Breast epithelium (tissue), 3 donors: ENCODE results near the gene CFAP46.

Experiments used
- POLR2A ChIP-seq: fragments of 450-650 bp; IDR thresholded peaks from one replicate; pipeline ENCODE4 v1.6.1; 2016; ENCODE audit warnings: antibody characterized with exemption, mild to moderate bottlenecking, moderate library complexity
- POLR2AphosphoS5 ChIP-seq, 3 donors: sonication (generic); formaldehyde crosslinking; IDR thresholded peaks; one replicate each; pipeline ENCODE4 v1.6.1; 2017; ENCODE audit warnings: antibody characterized with exemption in 3 of 3
- TF ChIP-seq, protein P1 (sequence below), 3 donors: fragments of 450-650 bp; IDR thresholded peaks; one replicate each; pipeline ENCODE4 v1.5.1; 2016 to 2017; ENCODE audit warnings: antibody characterized with exemption in 3 of 3, mild to moderate bottlenecking in 3 of 3, moderate library complexity in 3 of 3

DNA sequence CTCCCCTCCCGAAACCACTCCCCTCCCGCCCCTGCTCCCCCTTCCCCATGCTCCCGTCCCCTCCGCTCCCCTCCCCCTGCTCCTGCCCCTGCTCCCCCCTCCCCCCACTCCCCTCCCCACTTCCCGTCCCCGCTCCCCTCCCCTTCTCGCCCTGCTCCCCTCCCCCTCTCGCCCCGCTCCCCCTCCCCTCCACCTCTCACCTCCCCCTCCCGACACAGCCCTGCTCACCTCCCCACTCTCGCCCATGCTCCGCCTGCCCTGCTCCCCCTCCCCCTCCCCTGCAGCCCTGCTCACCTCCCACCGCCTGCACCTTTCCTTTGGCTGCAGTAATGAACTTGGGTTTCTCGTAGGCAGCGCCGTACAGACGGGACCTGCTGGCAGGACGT lies 106.5 kb downstream of the CFAP46 start:
- TF ChIP-seq POLR2AphosphoS5 (IDR thresholded peaks at IDR 0.05) = no peak
- TF ChIP-seq, protein P1, sequence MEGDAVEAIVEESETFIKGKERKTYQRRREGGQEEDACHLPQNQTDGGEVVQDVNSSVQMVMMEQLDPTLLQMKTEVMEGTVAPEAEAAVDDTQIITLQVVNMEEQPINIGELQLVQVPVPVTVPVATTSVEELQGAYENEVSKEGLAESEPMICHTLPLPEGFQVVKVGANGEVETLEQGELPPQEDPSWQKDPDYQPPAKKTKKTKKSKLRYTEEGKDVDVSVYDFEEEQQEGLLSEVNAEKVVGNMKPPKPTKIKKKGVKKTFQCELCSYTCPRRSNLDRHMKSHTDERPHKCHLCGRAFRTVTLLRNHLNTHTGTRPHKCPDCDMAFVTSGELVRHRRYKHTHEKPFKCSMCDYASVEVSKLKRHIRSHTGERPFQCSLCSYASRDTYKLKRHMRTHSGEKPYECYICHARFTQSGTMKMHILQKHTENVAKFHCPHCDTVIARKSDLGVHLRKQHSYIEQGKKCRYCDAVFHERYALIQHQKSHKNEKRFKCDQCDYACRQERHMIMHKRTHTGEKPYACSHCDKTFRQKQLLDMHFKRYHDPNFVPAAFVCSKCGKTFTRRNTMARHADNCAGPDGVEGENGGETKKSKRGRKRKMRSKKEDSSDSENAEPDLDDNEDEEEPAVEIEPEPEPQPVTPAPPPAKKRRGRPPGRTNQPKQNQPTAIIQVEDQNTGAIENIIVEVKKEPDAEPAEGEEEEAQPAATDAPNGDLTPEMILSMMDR (IDR thresholded peaks at IDR 0.05) = no peak
- TF ChIP-seq POLR2A = no peak
